GM19324 (cell line): ENCODE measurements around the gene CEP43.

Experiments used
- ATAC-seq: cut with Tn5 transposase; IDR thresholded peaks from one replicate; pipeline ENCODE4 v1.9.1; 2021; ENCODE audit warnings: mild to moderate bottlenecking, moderate library complexity; ENCODE audit not compliant: unreplicated experiment, low FRiP score

The CEP43 gene

DNA sequence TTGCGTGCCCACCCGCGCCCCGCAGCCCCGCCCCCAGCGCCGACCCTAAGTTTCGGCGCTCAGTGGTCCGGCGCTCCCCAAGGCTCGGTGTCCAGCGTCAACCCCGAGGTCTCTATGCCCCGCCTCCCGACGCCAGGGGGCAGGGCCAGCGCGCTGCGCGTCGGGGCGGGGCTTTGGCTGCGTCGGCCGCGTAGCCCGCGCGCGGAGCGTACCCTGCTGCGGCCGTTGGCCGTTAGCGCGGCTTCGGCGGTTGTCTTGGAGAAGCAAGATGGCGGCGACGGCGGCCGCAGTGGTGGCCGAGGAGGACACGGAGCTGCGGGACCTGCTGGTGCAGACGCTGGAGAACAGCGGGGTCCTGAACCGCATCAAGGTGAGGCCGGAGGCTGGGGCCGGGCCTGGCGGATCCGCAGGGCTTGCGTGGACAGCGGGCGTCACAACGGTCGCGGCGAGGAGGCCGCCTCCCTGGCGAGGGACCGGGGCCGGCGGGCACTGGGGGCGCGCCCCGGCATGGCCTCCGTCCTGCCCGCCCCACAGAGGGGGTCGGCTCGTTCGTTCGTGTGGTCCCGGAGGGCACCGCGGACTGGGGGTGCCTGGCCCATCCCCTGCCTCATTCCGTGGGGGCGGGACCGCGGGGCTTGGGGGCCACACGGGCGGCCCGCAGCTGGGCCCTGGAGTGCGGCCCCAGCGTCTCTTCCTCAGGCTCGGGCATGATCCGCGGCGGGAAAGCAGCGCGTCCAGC lies at the start of gene CEP43:
Gene CEP43 (plus strand): TSS at position 253 of the 739 bp plus-strand sequence. CDS start 16 bp downstream, at position 269.
- ATAC-seq: peak; percentile 94

- peak; percentile 15 for ATAC-seq
Measured at GRCh38 chr6:166949528-166950442, 49.4 kb upstream of the CEP43 start.

DNA sequence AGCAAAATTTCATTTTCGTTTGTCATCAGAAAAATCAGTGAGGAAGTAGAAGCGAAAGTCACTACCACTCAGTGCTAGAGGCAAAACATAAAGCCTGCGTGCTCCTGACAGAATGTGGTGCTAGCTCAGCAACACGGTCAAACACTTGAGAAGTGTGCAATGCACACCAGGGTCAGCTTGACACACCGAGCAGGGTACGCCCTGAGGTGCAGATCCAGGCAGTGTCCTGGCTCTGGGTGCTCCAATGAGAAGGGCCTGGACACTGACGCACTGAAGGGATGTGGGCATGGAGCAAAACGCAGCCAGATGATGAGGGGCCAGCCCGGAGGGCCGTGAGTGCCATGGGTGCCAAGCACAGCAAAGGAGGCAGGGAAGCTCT lies 48.8 kb upstream of the CEP43 start:
- peak; percentile 46 for ATAC-seq

- peak; percentile 83 for ATAC-seq
Measured at GRCh38 chr6:166950892-166951669, 48.1 kb upstream of the CEP43 start.

GRCh38 chr6:166951670-166952060 lies 47.5 kb upstream of the CEP43 start:
- no peak for ATAC-seq

DNA sequence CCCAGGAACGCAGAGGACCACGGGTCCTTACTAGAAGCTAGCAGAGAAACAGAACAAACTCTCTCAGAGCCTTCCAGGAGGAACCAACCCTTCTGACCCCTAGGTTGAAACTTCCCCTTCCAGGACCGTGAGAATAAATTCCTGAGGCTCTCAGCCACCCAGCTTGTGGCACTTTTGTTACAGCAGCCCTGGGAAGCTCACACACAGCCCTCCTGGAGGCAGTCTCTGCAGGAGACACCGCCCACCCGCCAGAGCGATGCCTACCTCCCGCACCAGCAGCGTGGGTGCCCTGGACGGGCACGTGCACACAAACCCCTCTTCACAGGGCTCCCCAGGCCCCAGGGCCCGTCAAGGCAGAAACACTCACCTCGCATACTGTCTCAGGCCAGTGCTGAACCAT lies 47.1 kb upstream of the CEP43 start:
- no peak for ATAC-seq

DNA sequence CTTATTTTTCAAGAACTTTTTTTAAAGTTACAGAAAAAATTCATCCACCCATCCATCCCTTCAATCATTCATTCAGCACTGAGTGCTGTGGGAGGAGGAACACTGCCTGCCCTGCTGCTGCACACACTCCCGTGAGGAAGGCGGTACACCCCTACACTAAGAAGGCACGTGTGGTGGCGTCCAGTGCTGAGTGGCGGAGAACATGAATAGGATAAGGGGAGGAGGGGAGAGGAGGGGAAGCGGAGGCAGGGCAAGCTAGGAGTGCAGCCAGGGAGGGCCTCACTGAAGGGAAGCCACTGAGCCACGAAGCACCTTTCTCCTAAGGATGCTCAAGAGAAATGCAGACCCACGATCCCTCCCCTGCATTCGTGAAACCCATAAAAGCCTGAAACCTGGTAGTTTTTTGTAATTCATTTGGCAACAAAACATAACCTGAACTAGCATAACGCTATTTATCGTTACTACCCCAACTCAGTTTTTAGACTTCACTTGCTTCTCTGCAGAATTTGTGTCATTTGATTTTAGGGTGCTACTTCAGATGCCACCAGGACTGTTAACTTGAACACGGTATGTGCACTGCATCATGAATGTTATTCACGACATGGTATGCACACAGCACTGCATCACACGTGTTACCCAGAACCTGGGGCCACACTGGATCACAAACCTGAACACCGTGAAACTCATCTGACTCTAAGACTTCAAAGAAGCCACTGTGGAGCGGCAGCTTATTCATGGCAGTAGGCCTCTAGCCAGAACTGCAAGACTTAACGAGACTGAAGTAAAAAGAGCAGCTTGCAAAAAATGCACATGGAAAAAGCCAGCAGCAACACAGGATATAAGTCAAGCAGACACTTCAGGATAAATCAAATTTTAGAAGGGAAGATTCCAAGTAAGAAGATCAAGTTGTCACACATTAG lies 46.4 kb upstream of the CEP43 start:
- no peak for ATAC-seq

DNA sequence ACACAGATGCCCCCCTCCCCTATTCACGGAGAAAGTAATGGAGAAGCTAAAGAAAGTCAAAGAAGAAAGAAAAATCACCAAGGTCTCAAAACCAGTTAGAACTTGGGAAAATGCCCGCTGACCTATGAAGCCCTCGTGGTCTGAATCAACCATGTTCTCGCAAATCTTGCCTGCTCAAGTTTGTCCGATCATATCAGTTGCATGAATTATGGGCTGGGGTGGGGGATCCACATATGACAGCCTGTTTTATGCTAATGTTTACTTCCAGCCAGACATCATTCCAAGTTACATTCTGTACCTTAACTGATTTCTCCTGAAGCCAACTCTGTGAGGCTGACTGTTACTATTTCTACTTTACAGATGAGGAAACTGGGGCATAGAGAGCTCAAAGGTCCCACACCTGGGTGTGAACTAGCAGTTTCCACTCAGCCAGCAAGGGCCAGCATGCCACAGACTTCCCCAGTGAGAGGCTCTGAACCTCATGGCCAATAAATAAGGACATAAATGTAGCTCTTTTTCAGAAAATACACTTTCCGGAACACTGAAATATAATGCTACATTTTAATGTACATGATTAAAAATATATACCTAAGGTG lies 45.0 kb upstream of the CEP43 start:
- no peak for ATAC-seq

DNA sequence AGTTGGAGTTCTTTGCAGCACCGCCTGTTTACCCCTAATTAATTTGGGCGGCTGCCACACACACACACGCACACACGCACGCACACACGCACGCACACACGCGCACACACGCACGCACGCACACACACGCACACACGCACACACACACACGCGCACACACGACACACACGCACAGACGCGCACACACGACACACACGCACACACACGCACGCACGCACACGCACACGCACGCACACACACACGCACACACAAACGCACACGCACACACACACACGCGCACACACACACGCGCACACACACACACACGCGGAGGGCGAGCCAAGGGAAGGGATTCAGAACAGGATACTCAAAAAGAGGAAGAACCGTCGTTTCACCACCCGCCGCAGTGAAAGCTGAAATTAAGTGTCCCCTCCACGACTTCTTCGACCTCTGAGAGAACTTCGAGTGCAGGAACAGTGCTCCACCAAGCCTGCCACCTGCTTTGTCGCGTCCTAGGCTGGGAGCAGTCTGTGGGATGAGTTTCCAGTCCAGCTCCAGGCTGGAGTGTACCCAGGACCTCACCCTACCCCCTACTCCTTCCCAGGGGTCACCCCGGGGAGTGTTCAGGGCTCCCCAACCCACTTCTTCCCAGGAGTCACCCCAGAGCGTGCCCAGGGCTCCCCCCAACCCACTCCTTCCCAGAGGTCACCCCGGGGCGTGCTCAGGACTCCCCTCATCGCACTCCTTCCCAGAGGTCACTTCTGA lies 43.9 kb upstream of the CEP43 start:
- ATAC-seq: no peak

- ATAC-seq: peak; percentile 14
Measured at GRCh38 chr6:166955865-166956443, 43.2 kb upstream of the CEP43 start.

DNA sequence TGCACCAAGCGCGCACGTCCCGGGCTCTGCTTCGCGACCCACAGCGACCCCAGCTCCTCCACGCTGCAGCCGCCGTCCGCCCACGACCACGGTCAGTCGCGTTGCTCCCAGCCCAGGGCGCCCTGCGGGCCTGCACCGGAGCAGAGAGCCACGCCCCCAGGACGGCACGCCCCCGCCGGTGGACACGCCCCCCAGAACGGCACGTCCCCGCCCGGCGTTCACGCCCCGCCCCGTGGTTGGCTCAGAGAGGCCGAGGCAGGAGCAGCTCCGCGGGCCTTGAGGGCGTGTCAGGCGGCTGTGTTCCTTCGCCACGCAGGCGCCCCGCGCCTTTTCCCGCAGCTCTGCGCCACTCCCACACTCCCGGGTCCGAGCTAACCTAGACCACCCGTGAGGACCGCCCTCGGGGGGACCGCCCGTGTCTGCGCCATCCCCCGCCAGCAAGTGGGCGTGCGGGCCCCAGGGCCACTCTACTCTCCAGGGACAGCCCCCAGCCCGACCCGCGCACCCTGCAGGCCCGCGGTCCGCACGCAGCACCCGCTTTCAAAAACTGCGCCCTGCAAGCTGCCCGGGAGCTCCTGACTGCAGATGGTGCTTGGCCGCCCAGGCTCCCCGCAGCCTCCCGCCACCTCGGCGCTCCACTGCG lies 42.6 kb upstream of the CEP43 start, which contains the start of gene RNASET2:
Gene RNASET2 (minus strand): TSS at position 107 of the 643 bp plus-strand sequence. CDS start 368 bp downstream, outside the sequence.
- peak; percentile 80 for ATAC-seq

DNA sequence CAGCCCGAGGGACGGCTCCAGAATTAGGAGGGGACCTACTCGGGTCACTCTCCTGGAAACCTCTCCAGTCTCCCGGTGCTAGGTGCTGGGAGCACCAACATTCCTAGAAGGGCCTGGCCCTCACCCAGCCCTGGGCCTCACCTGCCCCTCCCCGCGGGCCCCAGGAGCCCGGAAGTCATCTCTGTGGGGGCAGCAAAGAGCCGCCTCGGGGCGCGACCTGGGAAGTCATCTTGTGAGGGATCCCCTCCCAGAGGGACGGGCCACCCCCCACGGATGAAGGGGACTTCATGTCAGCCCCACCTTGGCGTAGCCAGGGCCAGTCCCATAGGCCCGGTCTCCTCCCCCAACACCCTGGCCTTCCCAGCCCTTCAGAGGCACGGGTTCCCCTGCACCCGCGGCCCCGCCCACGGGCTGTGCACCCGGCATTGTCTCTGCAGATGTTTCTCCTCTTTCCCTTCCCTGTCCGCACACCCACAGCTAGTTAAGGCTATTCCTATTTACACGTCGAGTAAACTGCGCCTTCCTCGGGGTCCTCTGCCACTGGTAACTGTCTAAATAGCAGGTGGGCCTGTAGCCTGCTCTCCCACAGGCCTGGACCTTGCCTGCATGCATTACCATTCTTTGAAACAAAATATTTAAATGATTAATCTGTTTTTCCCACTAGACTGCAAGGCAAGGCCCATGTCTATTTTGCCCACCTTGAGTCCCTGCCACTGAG lies 42.0 kb upstream of the CEP43 start:
- peak; percentile 33 for ATAC-seq

- ATAC-seq: no peak
Measured at GRCh38 chr6:166957805-166958076, 41.5 kb upstream of the CEP43 start.

- ATAC-seq: no peak
Measured at GRCh38 chr6:166958926-166959861, 40.0 kb upstream of the CEP43 start.

- no peak for ATAC-seq
Measured at GRCh38 chr6:166959911-166960608, 39.1 kb upstream of the CEP43 start.

- ATAC-seq: no peak
Measured at GRCh38 chr6:166960609-166960978, 38.6 kb upstream of the CEP43 start.
